ENCODE results near the gene FOXN3.
A peak's percentile ranks its signal among the peaks of the same experiment; 100 is the strongest.

The FOXN3 gene

GRCh38 chr14:89430391-89431236, 13.6 kb upstream of the FOXN3 start:
- DNase-seq: peak; percentile 48

- DNase-seq: peak; percentile 11
Observed at GRCh38 chr14:89429199-89430181, 12.5 kb upstream of the FOXN3 start.

- no peak for DNase-seq
Observed at GRCh38 chr14:89428546-89429198, 11.6 kb upstream of the FOXN3 start.

GRCh38 chr14:89428173-89428523, 11.1 kb upstream of the FOXN3 start:
- DNase-seq: no peak

- DNase-seq: no peak
Observed at GRCh38 chr14:89427426-89428172, 10.6 kb upstream of the FOXN3 start.

- no peak for DNase-seq
Observed at GRCh38 chr14:89425931-89426330, 8.9 kb upstream of the FOXN3 start.

GRCh38 chr14:89424241-89424640, 7.2 kb upstream of the FOXN3 start:
- DNase-seq: no peak

GRCh38 chr14:89422952-89423345, 5.9 kb upstream of the FOXN3 start:
- no peak for DNase-seq

GRCh38 chr14:89422181-89422951, 5.3 kb upstream of the FOXN3 start:
- DNase-seq: no peak

- no peak for DNase-seq
Observed at GRCh38 chr14:89420502-89420901, 3.5 kb upstream of the FOXN3 start.

GRCh38 chr14:89419973-89420482, 3.0 kb upstream of the FOXN3 start:
- DNase-seq: no peak

- DNase-seq: peak; percentile 44
Observed at GRCh38 chr14:89418976-89419375, 1.9 kb upstream of the FOXN3 start.

GRCh38 chr14:89418452-89418851, 1.4 kb upstream of the FOXN3 start:
- no peak for DNase-seq

GRCh38 chr14:89417465-89418225, 612 bp upstream of the FOXN3 start:
- peak; percentile 61 for DNase-seq

GRCh38 chr14:89416002-89416995, 734 bp downstream of the FOXN3 start:
- DNase-seq: peak; percentile 97

GRCh38 chr14:89415159-89415558, 1.9 kb downstream of the FOXN3 start:
- no peak for DNase-seq

GRCh38 chr14:89411976-89412375, 5.1 kb downstream of the FOXN3 start:
- no peak for DNase-seq

- no peak for DNase-seq
Observed at GRCh38 chr14:89409961-89410360, 7.1 kb downstream of the FOXN3 start.

Data from NK-92 treated with Interleukin-12 subunit alpha and Interleukin-12 subunit beta, amount 100 ng/mL, for 24 hours (cell line).